Erythroblast (primary cell): ENCODE results near the gene VASN.
"Not testable (repeated sequence)": the region's sequence is repeated elsewhere in the genome, so short reads cannot be mapped to it uniquely, and the experiment has no call there.

Experiments
- GATA1 ChIP-seq: IDR thresholded peaks from 2 replicates; pipeline ENCODE4 v1.6.1; 2011; ENCODE audit warnings: low read depth, mild to moderate bottlenecking, control low read depth, low read length, moderate library complexity
- POLR2A ChIP-seq: IDR thresholded peaks from 2 replicates; pipeline ENCODE4 v1.6.1; 2011; ENCODE audit warnings: mild to moderate bottlenecking, low read length

- not testable (repeated sequence) for TF ChIP-seq POLR2A, GATA1
Observed at GRCh38 chr16:4393850-4394249, 22.2 kb downstream of the VASN start.
